Measurements from ENCODE around the gene KLHL30. TPM values are rescaled to one million over a fixed set of nuclear protein-coding genes. Genes with fewer than 3 reads are reported as not detected.
"Not testable (repeated sequence)": the region's sequence is repeated elsewhere in the genome, so short reads cannot be mapped to it uniquely, and the experiment has no call there.

Gene KLHL30
- total RNA-seq, 1 donor from 2014 or later: 2.0 TPM

DNA sequence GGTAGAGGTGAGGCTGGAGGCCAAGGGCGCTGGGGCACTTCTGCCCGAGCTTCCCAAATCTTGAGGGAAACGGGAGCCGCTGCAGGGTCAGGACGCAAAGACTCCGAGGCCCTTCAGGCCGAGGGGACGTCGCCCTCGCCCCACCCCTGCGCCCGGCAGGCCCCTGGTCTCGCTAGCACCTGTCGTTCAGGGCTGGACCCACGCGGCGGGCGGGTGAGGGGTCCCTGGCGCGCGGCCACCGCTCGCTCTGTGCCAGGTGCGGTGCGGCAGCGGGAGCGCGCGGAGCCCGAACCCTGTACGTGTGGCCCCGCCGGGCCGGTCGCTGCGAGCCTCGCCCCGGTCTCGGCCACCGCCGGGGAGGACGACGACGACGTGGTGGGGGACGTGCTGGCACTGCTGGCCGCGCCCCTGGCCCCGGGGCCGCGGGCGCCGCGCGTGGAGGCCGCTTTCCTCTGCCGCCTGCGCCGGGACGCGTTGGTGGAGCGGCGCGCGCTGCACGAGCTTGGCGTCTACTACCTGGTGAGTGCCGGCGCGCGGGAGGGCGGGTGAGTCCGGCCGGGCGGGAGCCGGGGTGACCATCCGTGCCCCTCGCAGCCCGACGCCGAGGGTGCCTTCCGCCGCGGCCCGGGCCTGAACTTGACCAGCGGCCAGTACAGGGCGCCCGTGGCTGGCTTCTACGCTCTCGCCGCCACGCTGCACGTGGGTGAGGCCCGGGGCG is 25.2 kb downstream of the KLHL30 start:
- no peak for DNase-seq (ENCODE audit: low spot score)

DNA sequence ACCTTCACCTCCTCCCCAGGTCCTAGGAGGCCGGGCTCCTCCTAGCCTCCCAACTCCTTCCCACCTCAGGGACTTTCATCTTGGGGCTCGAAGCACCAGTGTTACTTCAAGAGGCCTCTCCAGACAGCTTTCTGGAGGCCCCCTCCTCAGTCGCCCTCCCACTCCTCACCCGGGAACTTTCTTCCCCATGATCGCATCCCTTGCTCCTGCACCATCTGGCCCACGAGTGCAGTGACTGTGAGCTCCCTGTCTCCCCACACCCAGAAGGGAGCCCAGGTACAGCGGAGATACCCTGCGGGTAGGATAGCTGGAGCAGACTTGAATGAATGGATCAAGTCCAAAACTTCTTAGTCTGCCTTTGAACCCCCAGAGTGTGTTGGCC is 26.4 kb downstream of the KLHL30 start:
- DNase-seq (ENCODE audit: low spot score): no peak

DNA sequence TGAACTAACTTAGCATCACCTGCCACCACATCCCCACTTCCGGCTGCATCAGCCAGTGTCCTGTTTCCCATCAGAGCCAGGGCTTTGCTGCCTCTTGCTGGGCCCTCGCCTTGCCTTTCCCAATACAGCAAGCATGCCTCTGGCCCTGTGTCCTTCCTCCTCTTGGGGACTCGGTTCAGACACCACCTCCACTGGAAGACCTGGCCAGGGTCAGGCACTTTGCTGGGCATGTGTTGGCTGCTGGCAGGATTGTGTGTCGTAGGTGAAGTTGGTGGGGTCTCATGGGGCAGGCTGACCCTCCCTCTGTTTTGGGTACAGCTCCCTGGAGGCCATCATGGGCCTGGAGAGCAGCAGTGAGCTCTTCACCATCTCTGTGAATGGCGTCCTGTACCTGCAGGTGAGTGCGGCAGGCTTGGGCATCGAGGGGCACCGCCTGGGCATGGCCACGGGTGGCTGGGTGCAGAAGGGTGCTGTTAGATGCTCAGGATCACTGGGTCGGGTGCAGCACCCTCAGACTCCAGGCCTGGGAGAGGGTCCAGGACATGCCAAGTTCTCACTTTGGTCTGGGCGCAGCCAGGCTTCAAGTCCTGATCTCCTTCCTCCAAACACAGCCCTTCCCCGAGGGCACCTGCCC is 26.9 kb downstream of the KLHL30 start:
- DNase-seq (ENCODE audit: low spot score): no peak

DNA sequence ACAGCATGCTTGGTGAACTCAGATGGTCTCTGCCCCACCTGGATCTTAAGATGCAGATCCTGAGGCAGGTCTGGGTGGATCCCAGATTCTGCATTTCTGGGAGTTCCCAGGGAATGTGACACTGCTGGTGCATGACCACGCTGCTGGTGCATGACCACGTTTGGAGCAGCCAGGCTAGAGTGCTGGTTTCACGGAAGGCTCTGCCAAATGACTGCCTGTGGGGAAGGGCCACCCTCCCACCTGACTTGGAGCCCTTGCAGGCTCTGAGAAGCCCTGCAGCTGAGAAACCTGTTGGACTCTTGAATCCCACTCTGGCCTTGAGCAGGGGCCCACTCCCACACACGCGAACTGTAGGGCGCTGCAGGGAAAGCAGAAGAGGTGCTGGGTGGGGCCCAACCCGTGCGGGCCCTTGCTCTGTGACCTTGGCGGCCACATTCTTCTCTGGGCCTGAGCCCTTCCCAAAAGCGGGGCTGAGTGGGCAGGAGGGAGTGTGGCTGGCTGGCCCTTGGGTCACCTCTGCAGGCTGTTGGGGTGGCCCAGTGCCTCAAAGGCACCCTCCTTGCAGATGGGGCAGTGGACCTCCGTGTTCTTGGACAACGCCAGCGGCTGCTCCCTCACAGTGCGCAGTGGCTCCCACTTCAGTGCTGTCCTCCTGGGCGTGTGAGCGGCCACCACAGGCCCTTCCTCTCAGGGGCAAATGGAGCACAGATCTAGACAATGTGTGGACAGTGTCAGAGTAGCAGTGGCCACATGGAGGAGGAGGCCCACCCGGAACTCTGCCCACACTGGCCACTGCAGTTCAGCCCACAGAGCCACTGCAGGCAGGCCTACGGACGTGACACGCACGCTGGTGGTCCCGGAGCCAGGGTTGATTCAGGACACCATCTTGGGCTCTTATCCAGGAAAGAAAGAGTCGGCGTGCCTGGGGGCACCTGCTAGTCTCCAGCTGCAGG is 28.2 kb downstream of the KLHL30 start:
- no peak for DNase-seq (ENCODE audit: low spot score)

- no peak for DNase-seq (ENCODE audit: low spot score)
These were observed 28.9 kb downstream of the KLHL30 start for GRCh38 chr2:238167344-238167715.

DNA sequence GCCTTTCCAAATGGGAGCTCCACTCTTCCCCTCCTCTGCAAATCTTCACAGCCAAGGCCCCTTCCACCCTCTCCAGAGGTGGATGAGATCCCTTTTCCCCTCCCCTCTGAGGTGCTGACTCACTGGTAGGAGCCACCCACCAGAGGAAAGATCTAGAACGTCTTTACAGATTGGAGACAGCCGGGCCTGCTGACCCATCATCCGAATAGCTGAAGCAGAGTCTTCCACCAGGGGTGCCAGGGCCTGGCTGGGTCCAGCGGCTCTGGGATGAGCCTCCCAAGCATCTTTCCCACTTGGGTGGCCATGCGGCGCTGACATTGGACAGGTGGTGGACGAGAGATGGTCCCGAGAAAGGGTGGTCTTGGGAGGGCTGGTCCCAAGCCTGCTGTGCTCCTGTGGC is 29.3 kb downstream of the KLHL30 start:
- DNase-seq (ENCODE audit: low spot score): no peak

- DNase-seq (ENCODE audit: low spot score): no peak
These were observed 30.0 kb downstream of the KLHL30 start for GRCh38 chr2:238168196-238169047.

DNA sequence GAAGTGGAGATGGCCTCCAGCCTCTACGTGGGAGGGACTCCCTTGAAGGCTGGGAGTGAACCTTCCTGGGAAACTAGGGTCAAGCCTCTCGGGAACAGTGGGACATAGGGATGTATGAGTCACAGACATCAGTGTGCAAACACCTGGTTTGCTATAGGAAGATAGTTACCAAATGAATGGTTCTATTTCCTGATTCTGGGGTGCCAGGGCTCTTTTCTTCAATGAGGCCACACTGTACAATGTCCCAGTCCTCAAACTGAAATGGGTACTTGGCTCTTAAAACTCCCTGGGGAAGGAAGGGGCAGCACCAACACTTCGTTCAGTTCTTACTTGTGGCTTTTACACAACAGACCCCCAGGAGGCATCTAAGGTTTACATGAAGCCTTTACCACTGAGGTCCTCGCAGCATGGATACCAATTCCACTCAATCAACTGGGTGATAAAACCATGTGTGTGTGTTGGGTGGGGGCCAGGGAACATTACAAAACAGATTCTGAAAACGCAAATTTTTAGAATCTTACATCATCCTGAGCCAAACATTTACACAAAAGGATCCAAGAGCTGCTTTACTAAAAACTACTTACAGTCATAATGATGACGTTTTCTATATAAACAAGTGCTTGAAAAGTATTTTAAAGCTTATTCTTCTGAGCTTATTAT is 30.7 kb downstream of the KLHL30 start:
- peak; percentile 38 for DNase-seq (ENCODE audit: low spot score)

DNA sequence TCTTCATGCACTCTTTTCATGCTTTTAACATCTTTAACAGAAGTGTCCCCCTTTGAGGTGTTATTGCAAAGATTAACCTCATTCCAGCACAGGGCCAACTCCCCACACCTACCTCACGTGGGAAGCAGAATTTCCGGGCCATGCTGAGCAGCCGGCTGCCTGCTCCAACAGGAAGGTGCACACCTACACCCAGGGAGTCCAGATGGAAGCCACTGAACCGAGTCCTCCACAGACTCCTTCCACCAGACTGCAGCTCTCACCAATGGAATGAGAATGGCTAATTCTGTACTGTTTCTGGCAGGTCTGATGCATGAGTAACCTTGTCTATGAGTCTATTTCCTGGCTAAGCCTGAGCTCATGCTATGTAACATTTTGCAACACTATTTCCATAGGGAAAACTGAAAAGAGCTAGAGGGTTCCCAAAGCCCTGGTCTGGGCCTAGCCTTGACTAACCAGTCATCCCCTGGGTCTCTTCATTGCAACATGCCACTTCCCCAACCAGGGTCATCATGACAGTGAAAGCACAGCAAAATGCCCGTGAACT is 31.3 kb downstream of the KLHL30 start:
- DNase-seq (ENCODE audit: low spot score): no peak

DNA sequence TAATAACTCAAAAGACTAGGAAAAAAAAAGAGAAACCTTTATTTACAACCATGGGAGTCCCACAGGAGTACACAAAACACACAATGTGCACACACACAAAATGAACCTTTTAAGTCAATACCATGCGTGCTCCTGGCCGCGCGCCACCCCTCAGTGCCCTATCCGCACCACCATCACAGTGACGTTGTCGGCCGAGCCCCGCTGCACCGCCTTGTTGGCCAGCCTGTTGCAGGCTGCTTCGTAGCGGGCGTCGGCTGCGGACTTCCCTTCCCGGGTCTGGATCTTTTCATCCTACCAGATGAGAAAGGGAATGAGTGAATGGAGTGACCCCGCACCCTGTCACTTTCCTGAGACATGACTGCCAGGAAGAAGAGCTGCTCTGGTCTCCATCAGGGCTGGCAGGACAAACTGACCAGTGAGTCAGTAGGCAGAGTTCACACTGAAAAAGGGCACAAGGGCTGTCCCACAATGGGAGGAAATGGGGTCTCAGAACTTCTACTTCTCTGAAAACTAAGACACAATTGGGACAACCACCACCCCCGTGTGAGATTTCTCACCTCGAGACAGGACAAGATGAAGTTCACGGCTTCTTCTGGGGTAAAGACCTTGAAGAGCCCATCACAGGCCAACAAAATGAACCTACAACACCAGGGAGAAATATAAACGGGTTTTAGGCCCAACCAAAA is 32.1 kb downstream of the KLHL30 start:
- peak; percentile 28 for DNase-seq (ENCODE audit: low spot score)

GRCh38 chr2:238171072-238171431 is 32.6 kb downstream of the KLHL30 start:
- not testable (repeated sequence) for DNase-seq (ENCODE audit: low spot score)

GRCh38 chr2:238171575-238172187 is 33.2 kb downstream of the KLHL30 start:
- DNase-seq (ENCODE audit: low spot score): no peak

- DNase-seq (ENCODE audit: low spot score): no peak
These were observed 34.0 kb downstream of the KLHL30 start for GRCh38 chr2:238172439-238172838.

DNA sequence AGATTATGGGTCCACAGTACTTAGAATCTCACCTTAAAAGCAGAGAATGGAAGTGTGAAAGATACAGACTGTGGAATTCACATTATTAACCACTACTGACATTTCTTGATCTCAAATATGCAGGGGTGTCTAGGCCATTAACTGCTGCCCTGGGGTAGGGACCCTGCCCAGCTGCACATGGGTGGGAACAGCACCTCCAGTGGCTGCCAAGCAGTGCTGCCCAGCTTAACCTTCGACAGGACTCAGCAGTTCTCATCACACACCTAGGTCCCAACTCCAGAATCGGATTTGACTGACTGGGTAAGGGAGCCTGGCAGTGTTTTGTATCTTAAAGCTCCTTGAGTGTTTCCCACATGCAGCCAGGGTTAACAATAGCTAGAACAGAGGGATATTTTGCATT is 35.2 kb downstream of the KLHL30 start:
- no peak for DNase-seq (ENCODE audit: low spot score)

- no peak for DNase-seq (ENCODE audit: low spot score)
These were observed 35.8 kb downstream of the KLHL30 start for GRCh38 chr2:238174291-238174690.

DNA sequence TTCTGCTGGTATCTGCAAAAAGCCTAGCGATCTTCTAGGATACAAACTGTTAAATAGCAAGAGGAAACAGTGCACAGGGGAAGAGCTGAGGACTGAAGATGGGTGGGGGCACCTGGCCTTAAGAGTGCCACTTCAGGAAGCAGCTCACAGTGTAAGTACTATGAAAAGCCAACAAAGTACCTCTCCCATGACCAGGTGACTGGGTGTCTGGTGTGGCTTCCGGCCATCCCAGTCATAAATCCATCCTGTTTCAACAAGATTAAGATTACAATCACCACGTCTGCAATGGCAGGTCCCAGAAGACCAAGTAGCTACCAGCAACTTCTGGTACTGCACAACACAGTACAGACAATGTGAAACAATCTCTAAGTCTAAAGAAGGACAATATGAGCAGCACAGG is 36.2 kb downstream of the KLHL30 start:
- no peak for DNase-seq (ENCODE audit: low spot score)

- DNase-seq (ENCODE audit: low spot score): no peak
These were observed 38.1 kb downstream of the KLHL30 start for GRCh38 chr2:238176613-238177012.

GRCh38 chr2:238180554-238180953 is 42.1 kb downstream of the KLHL30 start:
- DNase-seq (ENCODE audit: low spot score): no peak

DNA sequence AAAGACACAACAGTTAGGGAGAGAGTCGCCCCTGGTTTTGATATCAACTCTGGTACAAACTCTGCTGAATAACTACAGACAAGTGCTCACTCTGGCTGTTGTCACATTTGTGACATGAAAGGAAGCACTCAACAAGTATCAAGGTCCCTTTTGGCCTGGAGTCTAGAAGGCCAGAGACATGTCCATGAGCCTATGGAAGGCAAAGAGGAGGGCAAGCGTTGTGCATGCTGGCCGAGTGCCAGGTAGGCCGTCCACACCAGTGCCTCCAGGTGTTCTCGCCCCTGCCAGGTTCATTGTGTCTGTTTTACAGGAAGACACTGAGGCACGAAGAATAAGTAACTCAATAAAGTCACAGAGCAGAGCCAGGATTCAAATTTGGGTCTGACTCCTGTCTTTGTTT is 43.9 kb downstream of the KLHL30 start:
- no peak for DNase-seq (ENCODE audit: low spot score)

DNA sequence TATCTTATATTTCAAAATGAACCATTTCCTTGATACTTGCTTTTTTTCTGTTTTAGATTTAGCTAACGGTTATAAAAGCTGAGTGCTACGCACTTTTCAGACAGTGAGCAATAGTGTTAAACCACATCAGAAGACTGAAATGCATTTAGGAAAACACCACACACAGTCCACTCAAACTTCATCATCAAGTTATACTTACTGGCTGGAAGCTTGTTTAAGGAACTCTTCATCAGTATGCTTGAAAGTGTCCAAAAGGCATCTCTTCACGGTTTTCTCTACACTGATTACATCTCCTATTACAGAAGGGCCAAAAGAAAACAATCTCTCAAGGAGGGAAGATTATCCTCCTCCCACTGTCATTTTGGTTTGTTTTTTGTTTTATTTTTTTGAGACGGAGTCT is 45.4 kb downstream of the KLHL30 start:
- DNase-seq (ENCODE audit: low spot score): no peak
